Colonic mucosa (tissue), 4 donors: ENCODE measurements around the gene SLC2A8. TPM values are rescaled to one million over a fixed set of nuclear protein-coding genes. Genes with fewer than 3 reads are reported as not detected.

Source experiments
- DNase-seq: peaks from one replicate; pipeline ENCODE4 v3.0.0-alpha.2; 2020
- H3K27ac ChIP-seq: fragments of 200-600 bp; one replicate; pipeline ENCODE4 v1.8.0; 2021
- H3K27me3 ChIP-seq: fragments of 200-600 bp; one replicate; pipeline ENCODE4 v1.8.0; 2021
- H3K36me3 ChIP-seq: fragments of 200-600 bp; one replicate; pipeline ENCODE4 v1.8.0; 2021
- H3K4me1 ChIP-seq: fragments of 200-600 bp; one replicate; pipeline ENCODE4 v1.8.0; 2021; ENCODE audit warnings: mild to moderate bottlenecking
- H3K4me3 ChIP-seq: fragments of 200-600 bp; one replicate; pipeline ENCODE4 v1.8.0; 2021
- H3K9ac ChIP-seq, 2 donors: one replicate each; pipeline ENCODE4 v1.7.0; 2013; ENCODE audit warnings: control low read depth in 2 of 2, low read depth in 2 of 2, low read length in 2 of 2
- H3K9me3 ChIP-seq: fragments of 200-600 bp; one replicate; pipeline ENCODE4 v1.8.0; 2021
- intact Hi-C: fragments of 100-400 bp; cut with DNase I; formaldehyde crosslinking; loops from one replicate; pipeline ENCODE4 v1.14.1; 2022
- total RNA-seq, 2 donors: library from RNA; stranded (reverse); fragmentation: NEBNext Ultra II Directional in 1 of 2; extraction: Animal tissue kit (Norgen Biotek cat#: 25700) in 1 of 2; gene quantifications; one replicate each; pipeline ENCODE4 v1.2.1, GENCODE V29; 2021
- TF ChIP-seq, protein P1 (sequence below): fragments of 200-600 bp; IDR thresholded peaks from one replicate; pipeline ENCODE4 v1.8.0; 2022; ENCODE audit warnings: antibody characterized with exemption, mild to moderate bottlenecking
- donor health status: healthy.
- donor health status: DM: no; HTN: no; CAD: no.
- donor health status: DM: no; HTN: no; CAD: no.

The SLC2A8 gene
- total RNA-seq, 2 donors from 2014 or later, result 20.4 to 33.6 TPM

DNA sequence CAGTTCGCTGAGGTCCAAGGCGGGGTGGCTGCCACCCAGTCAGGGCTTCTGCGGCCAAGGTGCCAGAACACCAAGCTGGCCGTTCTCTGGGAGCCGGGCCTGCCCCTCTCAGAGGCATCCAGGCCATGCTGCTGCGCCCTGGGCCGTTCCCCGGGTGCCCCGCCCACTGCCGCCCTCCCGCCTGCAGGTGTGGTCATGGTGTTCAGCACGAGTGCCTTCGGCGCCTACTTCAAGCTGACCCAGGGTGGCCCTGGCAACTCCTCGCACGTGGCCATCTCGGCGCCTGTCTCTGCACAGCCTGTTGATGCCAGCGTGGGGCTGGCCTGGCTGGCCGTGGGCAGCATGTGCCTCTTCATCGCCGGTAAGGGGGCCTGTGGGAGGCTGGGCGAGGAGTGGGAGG lies 7.7 kb downstream of the SLC2A8 start:
- no peak overlapping the region for H3K27ac ChIP-seq
- intact Hi-C loops, result no loop called here
- no peaks in the 10 kb centered on the region for H3K27me3 ChIP-seq
- TF ChIP-seq, protein P1, sequence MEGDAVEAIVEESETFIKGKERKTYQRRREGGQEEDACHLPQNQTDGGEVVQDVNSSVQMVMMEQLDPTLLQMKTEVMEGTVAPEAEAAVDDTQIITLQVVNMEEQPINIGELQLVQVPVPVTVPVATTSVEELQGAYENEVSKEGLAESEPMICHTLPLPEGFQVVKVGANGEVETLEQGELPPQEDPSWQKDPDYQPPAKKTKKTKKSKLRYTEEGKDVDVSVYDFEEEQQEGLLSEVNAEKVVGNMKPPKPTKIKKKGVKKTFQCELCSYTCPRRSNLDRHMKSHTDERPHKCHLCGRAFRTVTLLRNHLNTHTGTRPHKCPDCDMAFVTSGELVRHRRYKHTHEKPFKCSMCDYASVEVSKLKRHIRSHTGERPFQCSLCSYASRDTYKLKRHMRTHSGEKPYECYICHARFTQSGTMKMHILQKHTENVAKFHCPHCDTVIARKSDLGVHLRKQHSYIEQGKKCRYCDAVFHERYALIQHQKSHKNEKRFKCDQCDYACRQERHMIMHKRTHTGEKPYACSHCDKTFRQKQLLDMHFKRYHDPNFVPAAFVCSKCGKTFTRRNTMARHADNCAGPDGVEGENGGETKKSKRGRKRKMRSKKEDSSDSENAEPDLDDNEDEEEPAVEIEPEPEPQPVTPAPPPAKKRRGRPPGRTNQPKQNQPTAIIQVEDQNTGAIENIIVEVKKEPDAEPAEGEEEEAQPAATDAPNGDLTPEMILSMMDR, result no peak
- no peaks in the 10 kb centered on the region for H3K36me3 ChIP-seq
- H3K4me1 ChIP-seq, result no peaks in the 10 kb centered on the region
- no peak overlapping the region for H3K4me3 ChIP-seq
- no peak for DNase-seq
- H3K9me3 ChIP-seq, result no peaks in the 10 kb centered on the region
- no peak overlapping the region for H3K9ac ChIP-seq

DNA sequence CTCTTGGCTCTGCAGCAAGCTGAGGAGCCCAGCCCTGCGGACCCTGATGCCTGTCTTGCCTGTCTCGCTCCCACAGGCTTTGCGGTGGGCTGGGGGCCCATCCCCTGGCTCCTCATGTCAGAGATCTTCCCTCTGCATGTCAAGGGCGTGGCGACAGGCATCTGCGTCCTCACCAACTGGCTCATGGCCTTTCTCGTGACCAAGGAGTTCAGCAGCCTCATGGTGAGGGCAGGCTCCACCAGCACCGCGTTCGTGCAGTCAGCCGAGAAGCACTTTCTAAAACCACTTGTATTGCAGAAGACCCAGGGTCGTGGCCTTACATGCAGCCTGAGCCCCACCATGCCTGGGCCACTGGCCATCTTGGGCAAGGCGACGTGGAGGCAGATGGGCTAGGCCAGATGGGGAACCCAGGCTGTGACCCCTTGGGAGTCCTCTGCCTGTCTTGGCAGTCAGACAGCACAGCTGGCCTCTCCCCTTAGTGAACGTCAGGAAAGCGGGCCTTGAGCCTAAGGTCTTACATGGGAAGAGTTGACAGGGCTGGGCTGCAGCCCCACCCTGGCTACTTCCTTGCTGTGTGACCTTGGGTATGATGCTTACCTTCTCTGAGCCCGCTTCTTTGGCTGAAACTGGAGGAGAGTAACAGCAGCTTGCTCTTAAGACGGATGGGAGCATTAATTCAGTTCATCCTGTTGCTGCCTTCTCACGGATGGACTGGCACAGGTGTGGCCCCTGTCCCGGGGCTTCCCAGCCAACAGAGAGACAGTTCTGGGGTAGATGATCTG lies 8.6 kb downstream of the SLC2A8 start:
- Histone ChIP-seq H3K4me1 (no peaks in the 10 kb centered on the region), H3K27me3 (no peaks in the 10 kb centered on the region), H3K9me3 (no peaks in the 10 kb centered on the region), H3K36me3 (no peaks in the 10 kb centered on the region), H3K9ac (no peak overlapping the region), H3K27ac (no peak overlapping the region), H3K4me3 (no peak overlapping the region)
- TF ChIP-seq, protein P1, result no peak
- no peak for DNase-seq
- intact Hi-C loops, result no loop called here

DNA sequence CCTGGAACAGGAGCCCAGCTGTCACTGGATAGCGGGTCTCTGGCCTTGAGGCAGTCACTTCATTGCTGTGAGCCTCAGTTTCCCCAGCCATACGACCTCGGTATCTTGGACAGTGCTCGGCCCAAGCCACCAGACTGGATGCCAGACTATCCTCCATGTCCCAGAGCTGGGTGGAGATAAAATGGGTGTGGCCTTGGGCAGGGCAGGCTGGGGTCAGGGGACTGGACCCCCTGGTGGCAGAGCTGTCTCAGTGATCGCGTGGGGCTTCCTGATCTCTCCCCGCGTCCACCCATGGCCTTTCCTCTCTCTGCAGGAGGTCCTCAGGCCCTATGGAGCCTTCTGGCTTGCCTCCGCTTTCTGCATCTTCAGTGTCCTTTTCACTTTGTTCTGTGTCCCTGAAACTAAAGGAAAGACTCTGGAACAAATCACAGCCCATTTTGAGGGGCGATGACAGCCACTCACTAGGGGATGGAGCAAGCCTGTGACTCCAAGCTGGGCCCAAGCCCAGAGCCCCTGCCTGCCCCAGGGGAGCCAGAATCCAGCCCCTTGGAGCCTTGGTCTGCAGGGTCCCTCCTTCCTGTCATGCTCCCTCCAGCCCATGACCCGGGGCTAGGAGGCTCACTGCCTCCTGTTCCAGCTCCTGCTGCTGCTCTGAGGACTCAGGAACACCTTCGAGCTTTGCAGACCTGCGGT lies 10.0 kb downstream of the SLC2A8 start:
- no peak overlapping the region for H3K4me3 ChIP-seq
- no peaks in the 10 kb centered on the region for H3K9me3 ChIP-seq
- TF ChIP-seq, protein P1, result no peak
- no peaks in the 10 kb centered on the region for H3K4me1 ChIP-seq
- H3K36me3 ChIP-seq, result no peaks in the 10 kb centered on the region
- no peaks in the 10 kb centered on the region for H3K27me3 ChIP-seq
- intact Hi-C loops, result no loop called here
- no peak overlapping the region for H3K9ac ChIP-seq
- no peak overlapping the region for H3K27ac ChIP-seq
- no peak for DNase-seq

DNA sequence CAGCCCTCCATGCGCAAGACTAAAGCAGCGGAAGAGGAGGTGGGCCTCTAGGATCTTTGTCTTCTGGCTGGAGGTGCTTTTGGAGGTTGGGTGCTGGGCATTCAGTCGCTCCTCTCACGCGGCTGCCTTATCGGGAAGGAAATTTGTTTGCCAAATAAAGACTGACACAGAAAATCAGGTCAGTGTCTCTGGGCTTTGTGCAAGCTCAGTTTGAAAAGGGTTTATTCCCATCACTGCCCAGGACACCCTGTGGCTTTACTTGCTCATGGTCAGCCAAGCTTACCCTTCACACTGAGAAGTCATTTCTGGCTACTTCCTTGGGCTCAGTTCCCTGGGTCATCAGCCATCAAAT lies 10.5 kb downstream of the SLC2A8 start:
- intact Hi-C loops, result no loop called here
- H3K4me3 ChIP-seq, result no peak overlapping the region
- no peaks in the 10 kb centered on the region for H3K4me1 ChIP-seq
- no peaks in the 10 kb centered on the region for H3K36me3 ChIP-seq
- no peak overlapping the region for H3K27ac ChIP-seq
- no peak for DNase-seq
- H3K9me3 ChIP-seq, result no peaks in the 10 kb centered on the region
- no peaks in the 10 kb centered on the region for H3K27me3 ChIP-seq
- TF ChIP-seq, protein P1, result no peak
- no peak overlapping the region for H3K9ac ChIP-seq

DNA sequence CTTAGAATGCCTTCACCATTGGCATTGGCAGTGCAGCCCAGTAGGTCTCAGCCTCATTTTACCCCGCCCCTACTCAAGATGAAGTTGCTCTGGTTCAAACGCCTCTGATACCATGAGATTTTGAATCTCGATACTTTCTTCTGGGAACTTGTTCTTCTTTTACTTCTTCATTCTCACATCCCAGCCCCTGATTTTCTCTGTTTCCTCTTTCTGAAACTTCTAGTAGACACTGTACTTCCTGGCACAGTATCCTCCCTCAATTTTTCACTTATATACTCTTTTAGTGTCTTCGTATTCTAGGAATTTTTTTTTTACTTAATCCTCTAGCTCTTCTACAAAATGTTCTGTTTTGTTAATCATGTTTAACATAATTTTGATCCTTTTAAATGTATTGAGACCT lies 14.2 kb downstream of the SLC2A8 start:
- H3K4me1 ChIP-seq, result no peaks in the 10 kb centered on the region
- no peaks in the 10 kb centered on the region for H3K9me3 ChIP-seq
- TF ChIP-seq, protein P1, result no peak
- H3K27me3 ChIP-seq, result no peaks in the 10 kb centered on the region
- H3K4me3 ChIP-seq, result no peak overlapping the region
- intact Hi-C loops, result no loop called here
- no peak overlapping the region for H3K9ac ChIP-seq
- no peak overlapping the region for H3K27ac ChIP-seq
- no peaks in the 10 kb centered on the region for H3K36me3 ChIP-seq
- DNase-seq, result no peak
